Measurements from ENCODE around the gene HNRNPC. TPM values are rescaled to one million over a fixed set of nuclear protein-coding genes. Genes with fewer than 3 reads are reported as not detected.
"Not testable (repeated sequence)": the region's sequence is repeated elsewhere in the genome, so short reads cannot be mapped to it uniquely, and the experiment has no call there.

The HNRNPC gene
- total RNA-seq, 1 donor = 671 TPM

GRCh38 chr14:21261824-21262223, 7.4 kb downstream of the HNRNPC start:
- DNase-seq (ENCODE audit: low read depth) = no peak
- no peak for TF ChIP-seq CTCF (IDR thresholded peaks at IDR 0.05; ENCODE audit: insufficient read depth, low read depth, low read length)
- no peak overlapping the region for H3K4me3 ChIP-seq (ENCODE audit: low read depth, low read length)

GRCh38 chr14:21258889-21259787, 10.1 kb downstream of the HNRNPC start:
- TF ChIP-seq CTCF (IDR thresholded peaks at IDR 0.05; ENCODE audit: insufficient read depth, low read depth, low read length) = no peak
- H3K4me3 ChIP-seq (ENCODE audit: low read depth, low read length) = no peak overlapping the region
- DNase-seq (ENCODE audit: low read depth) = no peak

GRCh38 chr14:21258005-21258888, 11.0 kb downstream of the HNRNPC start:
- no peak for TF ChIP-seq CTCF (IDR thresholded peaks at IDR 0.05; ENCODE audit: insufficient read depth, low read depth, low read length)
- no peak overlapping the region for H3K4me3 ChIP-seq (ENCODE audit: low read depth, low read length)
- peak; percentile 37 for DNase-seq (ENCODE audit: low read depth)

- DNase-seq (ENCODE audit: low read depth) = peak; percentile 52
- no peak for TF ChIP-seq CTCF (IDR thresholded peaks at IDR 0.05; ENCODE audit: insufficient read depth, low read depth, low read length)
- no peak overlapping the region for H3K4me3 ChIP-seq (ENCODE audit: low read depth, low read length)
These were observed 11.8 kb downstream of the HNRNPC start for GRCh38 chr14:21257394-21257909.

- H3K4me3 ChIP-seq (ENCODE audit: low read depth, low read length) = no peak overlapping the region
- no peak for DNase-seq (ENCODE audit: low read depth)
- TF ChIP-seq CTCF (IDR thresholded peaks at IDR 0.05; ENCODE audit: insufficient read depth, low read depth, low read length) = no peak
These were observed 12.5 kb downstream of the HNRNPC start for GRCh38 chr14:21256539-21257393.

GRCh38 chr14:21256102-21256447, 13.2 kb downstream of the HNRNPC start:
- H3K4me3 ChIP-seq (ENCODE audit: low read depth, low read length); DNase-seq (ENCODE audit: low read depth): not testable (repeated sequence)

Data from fibroblast of villous mesenchyme (primary cell).